HCT116 (cell line): ENCODE data around the gene CNTNAP2. TPM values are rescaled to one million over a fixed set of nuclear protein-coding genes. Genes with fewer than 3 reads are reported as not detected.

Source experiments
- ATAC-seq: fragments of 200-7000 bp; cut with Tn5 transposase; 2 replicates; pipeline ENCODE4 v1.9.1; 2020; ENCODE audit warnings: mild to moderate bottlenecking, moderate library complexity
- BruUV-seq: library from RNA; stranded (reverse); fragments of 400-500 nt; replicated peaks from 2 replicates; lab custom pipeline; 2021; lab: Mats Ljungman, UMichigan
- CTCF ChIA-PET: fragments of 300-600 bp; sonication (Branson Sonifier 250); formaldehyde crosslinking; loops from one replicate; lab custom pipeline; 2021; ENCODE audit warnings: antibody characterized with exemption; lab: Charles Lee
- POLR2A ChIA-PET: fragments of 300-600, 350-600 bp; sonication (Branson Sonifier 250); formaldehyde crosslinking; loops from one replicate; lab custom pipeline; 2021; ENCODE audit warnings: antibody characterized with exemption; lab: Charles Lee
- RAD21 ChIA-PET, 2 experiments: fragments of 300-600 bp; sonication (Branson Sonifier 250); formaldehyde crosslinking; loops; one replicate each; lab custom pipeline; 2023; ENCODE audit warnings: low total read pairs in 2 of 2; ENCODE audit not compliant: uncharacterized antibody in 2 of 2, unreplicated experiment in 2 of 2, low non-redundant PET in 1 of 2; lab: Charles Lee
- DNase-seq: peaks from one replicate; pipeline ENCODE4 v3.0.0-alpha.2; 2010; ENCODE audit warnings: low read depth, low spot score
- H2AFZ ChIP-seq: fragments of 200-600 bp; shearing (Covaris generic), sonication (generic); 2 replicates; pipeline ENCODE4 v1.6.1; 2017; ENCODE audit warnings: low read depth, mixed run types, mixed read lengths, antibody characterized with exemption, low read length; ENCODE audit not compliant: poor library complexity, severe bottlenecking
- H3K27ac ChIP-seq: 2 replicates; pipeline ENCODE4 v1.5.1; 2012; ENCODE audit warnings: low read depth, low read length
- H3K27me3 ChIP-seq: fragments of 200-600 bp; sonication (generic); 2 replicates; pipeline ENCODE4 v1.6.1; 2016; ENCODE audit warnings: mixed run types, low read length, mixed read lengths; ENCODE audit not compliant: insufficient read depth
- H3K36me3 ChIP-seq, 2 experiments: fragments of 200-500 bp in 1 of 2; fragments of 200-600 bp in 1 of 2; sonication (Bioruptor generic) in 1 of 2; sonication (generic) in 1 of 2; 2 replicates each; pipeline versions ENCODE4 v1.5.1 to v1.6.1; 2014 to 2016; ENCODE audit warnings: low read length in 2 of 2, inconsistent platforms in 1 of 2, mixed read lengths in 1 of 2, mixed run types in 1 of 2; ENCODE audit not compliant: insufficient read depth in 2 of 2, control insufficient read depth in 1 of 2
- H3K4me1 ChIP-seq, 2 experiments: fragments of 200-600 bp in 1 of 2; sonication (generic) in 1 of 2; 2 replicates each; pipeline versions ENCODE4 v1.5.1 to v1.6.1; 2012 to 2017; ENCODE audit warnings: low read length in 2 of 2, inconsistent platforms in 1 of 2, mild to moderate bottlenecking in 1 of 2, mixed read lengths in 1 of 2, mixed run types in 1 of 2, moderate library complexity in 1 of 2; ENCODE audit not compliant: insufficient read depth in 2 of 2, control insufficient read depth in 1 of 2
- H3K4me2 ChIP-seq: fragments of 200-600 bp; sonication (generic); 2 replicates; pipeline ENCODE4 v1.6.1; 2017; ENCODE audit warnings: mixed run types, low read length, mixed read lengths
- H3K4me3 ChIP-seq, 2 experiments: fragments of 200-600 bp in 1 of 2; sonication (generic) in 1 of 2; replicated peaks in 1 of 2; 2 replicates each; pipeline ENCODE4 v1.5.1; 2011 to 2016; ENCODE audit warnings: low read length in 2 of 2, control low read depth in 1 of 2, low read depth in 1 of 2, mild to moderate bottlenecking in 1 of 2, mixed read lengths in 1 of 2, mixed run types in 1 of 2
- H3K79me2 ChIP-seq: fragments of 200-600 bp; sonication (generic); 2 replicates; pipeline ENCODE4 v1.6.1; 2017; ENCODE audit warnings: mild to moderate bottlenecking, mixed run types, low read length, moderate library complexity, mixed read lengths; ENCODE audit not compliant: insufficient read depth
- H3K9ac ChIP-seq: fragments of 200-600 bp; sonication (generic); 2 replicates; pipeline ENCODE4 v1.6.1; 2016; ENCODE audit warnings: low read length, mixed read lengths
- H3K9me2 ChIP-seq: fragments of 200-600 bp; sonication (generic), shearing (Covaris generic); 2 replicates; pipeline ENCODE4 v1.6.1; 2017; ENCODE audit warnings: mixed run types, mild to moderate bottlenecking, moderate library complexity; ENCODE audit not compliant: insufficient read depth
- H3K9me3 ChIP-seq, 2 experiments: fragments of 200-500 bp in 1 of 2; fragments of 200-600 bp in 1 of 2; sonication (Bioruptor generic) in 1 of 2; sonication (generic) in 1 of 2; 2 replicates each; pipeline ENCODE4 v1.6.1; 2014 to 2017; ENCODE audit warnings: low read length in 2 of 2, mixed read lengths in 2 of 2, inconsistent platforms in 1 of 2, low read depth in 1 of 2, mild to moderate bottlenecking in 1 of 2, mixed run types in 1 of 2, moderate library complexity in 1 of 2; ENCODE audit not compliant: control insufficient read depth in 1 of 2, insufficient read depth in 1 of 2
- H4K20me1 ChIP-seq: fragments of 200-600 bp; sonication (generic), shearing (Covaris generic); 2 replicates; pipeline ENCODE4 v1.6.1; 2017; ENCODE audit warnings: mixed run types, mild to moderate bottlenecking, moderate library complexity; ENCODE audit not compliant: insufficient read depth
- CEBPB ChIP-seq: IDR thresholded peaks from 2 replicates; pipeline ENCODE4 v1.6.1; 2012; ENCODE audit warnings: low read depth
- EGR1 ChIP-seq: IDR thresholded peaks from 2 replicates; pipeline ENCODE4 v1.6.1; 2012; ENCODE audit warnings: low read depth
- EZH2 ChIP-seq: fragments of 200-600 bp; sonication (generic); IDR thresholded peaks from 2 replicates; pipeline ENCODE4 v1.6.1; 2017; ENCODE audit warnings: antibody characterized with exemption, mixed run types
- EZH2phosphoT487 ChIP-seq: fragments of 200-600 bp; IDR thresholded peaks from 2 replicates; pipeline ENCODE4 v1.6.1; 2018; ENCODE audit warnings: antibody characterized with exemption, borderline replicate concordance
- FOSL1 ChIP-seq: IDR thresholded peaks from 2 replicates; pipeline ENCODE4 v1.6.1; 2012; ENCODE audit warnings: low read depth
- JUND ChIP-seq: IDR thresholded peaks from 2 replicates; pipeline ENCODE4 v1.6.1; 2012
- POLR2A ChIP-seq: IDR thresholded peaks from 2 replicates; pipeline ENCODE4 v1.7.0; 2011; ENCODE audit warnings: borderline replicate concordance; ENCODE audit not compliant: insufficient read depth, insufficient read length; ENCODE audit errors: extremely low read depth
- RAD21 ChIP-seq: IDR thresholded peaks from 2 replicates; pipeline ENCODE4 v1.6.1; 2012; ENCODE audit warnings: low read depth, mild to moderate bottlenecking
- SIN3A ChIP-seq: IDR thresholded peaks from 2 replicates; pipeline ENCODE4 v1.6.1; 2012; ENCODE audit warnings: low read depth
- SP1 ChIP-seq: IDR thresholded peaks from 2 replicates; pipeline ENCODE4 v1.6.1; 2012; ENCODE audit warnings: low read depth
- SRF ChIP-seq: IDR thresholded peaks from 2 replicates; pipeline ENCODE4 v1.6.1; 2012; ENCODE audit warnings: low read depth
- TCF7L2 ChIP-seq: IDR thresholded peaks from 2 replicates; pipeline ENCODE4 v1.7.0; 2011; ENCODE audit warnings: borderline replicate concordance, inconsistent platforms; ENCODE audit not compliant: insufficient read depth, insufficient read length; ENCODE audit errors: extremely low read depth
- YY1 ChIP-seq: IDR thresholded peaks from 2 replicates; pipeline ENCODE4 v1.6.1; 2011; ENCODE audit warnings: low read length, low read depth, moderate library complexity, mild to moderate bottlenecking; ENCODE audit not compliant: insufficient replicate concordance; ENCODE audit errors: extremely low read depth
- ZFX ChIP-seq: fragments of 450-650 bp; IDR thresholded peaks from 2 replicates; pipeline ENCODE4 v1.6.1; 2017
- ZNF274 ChIP-seq: fragments of 200-500 bp; sonication (Bioruptor generic); IDR thresholded peaks from 2 replicates; pipeline ENCODE4 v1.6.1; 2014; ENCODE audit warnings: mild to moderate bottlenecking, low read depth, low read length, inconsistent platforms
- intact Hi-C: fragments of 100-400 bp; cut with micrococcal nuclease; formaldehyde crosslinking; loops from 2 replicates; pipeline ENCODE4 v1.10.0; 2022
- total RNA-seq: library from RNA; stranded (reverse); gene quantifications from one replicate; pipeline ENCODE4 v1.2.1, GENCODE V29; 2021; ENCODE audit not compliant: unreplicated experiment
- TF ChIP-seq, protein P1 (sequence below): IDR thresholded peaks from 2 replicates; pipeline ENCODE4 v1.6.1; 2011; ENCODE audit warnings: mild to moderate bottlenecking, low read length, moderate library complexity; ENCODE audit not compliant: insufficient replicate concordance; ENCODE audit errors: extremely low read depth
- TF ChIP-seq, protein P2 (sequence below): IDR thresholded peaks from 2 replicates; pipeline ENCODE4 v1.6.1; 2012
- TF ChIP-seq, protein P3 (sequence below), 3 experiments: fragments of 200-600 bp in 1 of 3; sonication (generic) in 1 of 3; IDR thresholded peaks in 2 of 3; conservative IDR thresholded peaks in 1 of 3; 2 replicates each; pipeline ENCODE4 v1.5.1; 2012 to 2017; ENCODE audit warnings: low read depth in 2 of 3, low read length in 2 of 3, antibody characterized with exemption in 1 of 3, borderline replicate concordance in 1 of 3, control low read depth in 1 of 3, mild to moderate bottlenecking in 1 of 3, mixed read lengths in 1 of 3, mixed run types in 1 of 3, moderate library complexity in 1 of 3; ENCODE audit not compliant: insufficient read depth in 1 of 3
- TF ChIP-seq, protein P4 (sequence below): IDR thresholded peaks from 2 replicates; pipeline ENCODE4 v1.6.1; 2012; ENCODE audit warnings: low read depth

The CNTNAP2 gene
- total RNA-seq, 1 experiment from 2014 or later: 0.37 TPM

DNA sequence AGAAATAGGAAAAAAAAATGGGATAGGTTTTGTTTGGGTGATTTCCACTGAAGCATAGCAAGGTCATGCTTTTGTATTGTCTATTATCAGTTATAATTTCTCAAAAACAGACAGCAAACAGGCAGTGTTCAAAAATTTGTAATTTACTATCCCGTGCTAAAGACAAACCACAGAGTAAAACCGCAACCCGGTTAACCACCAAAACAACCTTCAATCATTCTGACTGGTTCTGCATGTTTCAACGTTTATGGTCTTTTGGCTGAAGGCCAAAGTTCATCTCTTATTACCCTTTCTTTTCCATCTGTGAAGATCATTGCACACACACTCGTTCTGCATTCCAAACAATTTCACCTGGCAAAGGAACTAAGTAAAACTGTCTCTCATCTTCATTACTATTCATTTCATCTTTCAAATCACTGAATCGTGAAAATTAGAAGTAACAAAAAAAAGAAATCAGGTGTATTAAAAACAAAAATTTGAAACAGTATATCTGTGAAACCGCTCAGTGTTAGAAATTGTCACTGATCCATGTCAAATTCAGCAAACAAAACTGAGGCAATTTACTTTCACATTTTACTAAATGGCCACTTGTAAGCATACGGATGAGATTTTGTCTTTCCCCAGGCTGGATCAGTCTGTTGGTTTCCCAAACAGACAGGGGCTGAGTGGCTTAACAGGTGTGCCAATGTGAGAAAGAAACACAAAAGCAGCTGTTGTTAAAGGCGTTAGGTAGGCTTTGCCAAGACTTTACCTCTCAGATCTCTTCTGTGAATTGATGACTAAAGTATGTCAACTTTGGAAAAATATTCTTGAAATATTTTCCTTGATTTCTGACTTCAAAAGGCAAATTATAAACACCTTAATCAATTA lies 539.6 kb downstream of the CNTNAP2 start:
- H3K9ac ChIP-seq: no peak overlapping the region
- peaks cover 9 to 14% of the 10 kb centered on the region in 2 experiments; a peak in 2 of 4 replicates for H3K9me3 ChIP-seq
- DNase-seq (no peak), ATAC-seq (no peak)
- H3K4me1 ChIP-seq: no peaks in the 10 kb centered on the region
- no peaks in the 10 kb centered on the region for H3K9me2 ChIP-seq
- no peak overlapping the region for H3K27ac ChIP-seq
- RAD21 ChIA-PET: no interaction called here
- no peaks in the 10 kb centered on the region for H3K27me3 ChIP-seq
- BruUV-seq: no TSS peak
- no peaks in the 10 kb centered on the region for H4K20me1 ChIP-seq
- POLR2A ChIA-PET: no interaction called here
- CTCF ChIA-PET: no interaction called here
- intact Hi-C loops: no loop called here
- H2AFZ ChIP-seq: no peak overlapping the region
- H3K36me3 ChIP-seq: no peaks in the 10 kb centered on the region
- no peaks in the 10 kb centered on the region for H3K79me2 ChIP-seq
- TF ChIP-seq JUND (no peak), YY1 (no peak), SP1 (no peak), EGR1 (no peak), SIN3A (no peak), SRF (no peak), POLR2A (no peak), EZH2 (no peak), TCF7L2 (no peak), ZNF274 (no peak), FOSL1 (no peak), RAD21 (no peak), ZFX (no peak), CEBPB (no peak), EZH2phosphoT487 (no peak)
- TF ChIP-seq, protein P1, sequence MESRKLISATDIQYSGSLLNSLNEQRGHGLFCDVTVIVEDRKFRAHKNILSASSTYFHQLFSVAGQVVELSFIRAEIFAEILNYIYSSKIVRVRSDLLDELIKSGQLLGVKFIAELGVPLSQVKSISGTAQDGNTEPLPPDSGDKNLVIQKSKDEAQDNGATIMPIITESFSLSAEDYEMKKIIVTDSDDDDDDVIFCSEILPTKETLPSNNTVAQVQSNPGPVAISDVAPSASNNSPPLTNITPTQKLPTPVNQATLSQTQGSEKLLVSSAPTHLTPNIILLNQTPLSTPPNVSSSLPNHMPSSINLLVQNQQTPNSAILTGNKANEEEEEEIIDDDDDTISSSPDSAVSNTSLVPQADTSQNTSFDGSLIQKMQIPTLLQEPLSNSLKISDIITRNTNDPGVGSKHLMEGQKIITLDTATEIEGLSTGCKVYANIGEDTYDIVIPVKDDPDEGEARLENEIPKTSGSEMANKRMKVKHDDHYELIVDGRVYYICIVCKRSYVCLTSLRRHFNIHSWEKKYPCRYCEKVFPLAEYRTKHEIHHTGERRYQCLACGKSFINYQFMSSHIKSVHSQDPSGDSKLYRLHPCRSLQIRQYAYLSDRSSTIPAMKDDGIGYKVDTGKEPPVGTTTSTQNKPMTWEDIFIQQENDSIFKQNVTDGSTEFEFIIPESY: no peak
- TF ChIP-seq, protein P2, sequence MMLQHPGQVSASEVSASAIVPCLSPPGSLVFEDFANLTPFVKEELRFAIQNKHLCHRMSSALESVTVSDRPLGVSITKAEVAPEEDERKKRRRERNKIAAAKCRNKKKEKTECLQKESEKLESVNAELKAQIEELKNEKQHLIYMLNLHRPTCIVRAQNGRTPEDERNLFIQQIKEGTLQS: no peak
- TF ChIP-seq, protein P3, sequence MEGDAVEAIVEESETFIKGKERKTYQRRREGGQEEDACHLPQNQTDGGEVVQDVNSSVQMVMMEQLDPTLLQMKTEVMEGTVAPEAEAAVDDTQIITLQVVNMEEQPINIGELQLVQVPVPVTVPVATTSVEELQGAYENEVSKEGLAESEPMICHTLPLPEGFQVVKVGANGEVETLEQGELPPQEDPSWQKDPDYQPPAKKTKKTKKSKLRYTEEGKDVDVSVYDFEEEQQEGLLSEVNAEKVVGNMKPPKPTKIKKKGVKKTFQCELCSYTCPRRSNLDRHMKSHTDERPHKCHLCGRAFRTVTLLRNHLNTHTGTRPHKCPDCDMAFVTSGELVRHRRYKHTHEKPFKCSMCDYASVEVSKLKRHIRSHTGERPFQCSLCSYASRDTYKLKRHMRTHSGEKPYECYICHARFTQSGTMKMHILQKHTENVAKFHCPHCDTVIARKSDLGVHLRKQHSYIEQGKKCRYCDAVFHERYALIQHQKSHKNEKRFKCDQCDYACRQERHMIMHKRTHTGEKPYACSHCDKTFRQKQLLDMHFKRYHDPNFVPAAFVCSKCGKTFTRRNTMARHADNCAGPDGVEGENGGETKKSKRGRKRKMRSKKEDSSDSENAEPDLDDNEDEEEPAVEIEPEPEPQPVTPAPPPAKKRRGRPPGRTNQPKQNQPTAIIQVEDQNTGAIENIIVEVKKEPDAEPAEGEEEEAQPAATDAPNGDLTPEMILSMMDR (IDR thresholded peaks at IDR 0.05 in 2 of 3, conservative IDR thresholded peaks at IDR 0.05 in 1 of 3; ENCODE audit: borderline replicate concordance in 1 of 3, insufficient read depth in 1 of 3, low read depth in 2 of 3, low read length in 2 of 3): no peak
- TF ChIP-seq, protein P4, sequence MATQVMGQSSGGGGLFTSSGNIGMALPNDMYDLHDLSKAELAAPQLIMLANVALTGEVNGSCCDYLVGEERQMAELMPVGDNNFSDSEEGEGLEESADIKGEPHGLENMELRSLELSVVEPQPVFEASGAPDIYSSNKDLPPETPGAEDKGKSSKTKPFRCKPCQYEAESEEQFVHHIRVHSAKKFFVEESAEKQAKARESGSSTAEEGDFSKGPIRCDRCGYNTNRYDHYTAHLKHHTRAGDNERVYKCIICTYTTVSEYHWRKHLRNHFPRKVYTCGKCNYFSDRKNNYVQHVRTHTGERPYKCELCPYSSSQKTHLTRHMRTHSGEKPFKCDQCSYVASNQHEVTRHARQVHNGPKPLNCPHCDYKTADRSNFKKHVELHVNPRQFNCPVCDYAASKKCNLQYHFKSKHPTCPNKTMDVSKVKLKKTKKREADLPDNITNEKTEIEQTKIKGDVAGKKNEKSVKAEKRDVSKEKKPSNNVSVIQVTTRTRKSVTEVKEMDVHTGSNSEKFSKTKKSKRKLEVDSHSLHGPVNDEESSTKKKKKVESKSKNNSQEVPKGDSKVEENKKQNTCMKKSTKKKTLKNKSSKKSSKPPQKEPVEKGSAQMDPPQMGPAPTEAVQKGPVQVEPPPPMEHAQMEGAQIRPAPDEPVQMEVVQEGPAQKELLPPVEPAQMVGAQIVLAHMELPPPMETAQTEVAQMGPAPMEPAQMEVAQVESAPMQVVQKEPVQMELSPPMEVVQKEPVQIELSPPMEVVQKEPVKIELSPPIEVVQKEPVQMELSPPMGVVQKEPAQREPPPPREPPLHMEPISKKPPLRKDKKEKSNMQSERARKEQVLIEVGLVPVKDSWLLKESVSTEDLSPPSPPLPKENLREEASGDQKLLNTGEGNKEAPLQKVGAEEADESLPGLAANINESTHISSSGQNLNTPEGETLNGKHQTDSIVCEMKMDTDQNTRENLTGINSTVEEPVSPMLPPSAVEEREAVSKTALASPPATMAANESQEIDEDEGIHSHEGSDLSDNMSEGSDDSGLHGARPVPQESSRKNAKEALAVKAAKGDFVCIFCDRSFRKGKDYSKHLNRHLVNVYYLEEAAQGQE: no peak
- H3K4me3 ChIP-seq: no peak overlapping the region
- H3K4me2 ChIP-seq: no peak overlapping the region
